Measurements from ENCODE around the gene PRKAG1.

DNA sequence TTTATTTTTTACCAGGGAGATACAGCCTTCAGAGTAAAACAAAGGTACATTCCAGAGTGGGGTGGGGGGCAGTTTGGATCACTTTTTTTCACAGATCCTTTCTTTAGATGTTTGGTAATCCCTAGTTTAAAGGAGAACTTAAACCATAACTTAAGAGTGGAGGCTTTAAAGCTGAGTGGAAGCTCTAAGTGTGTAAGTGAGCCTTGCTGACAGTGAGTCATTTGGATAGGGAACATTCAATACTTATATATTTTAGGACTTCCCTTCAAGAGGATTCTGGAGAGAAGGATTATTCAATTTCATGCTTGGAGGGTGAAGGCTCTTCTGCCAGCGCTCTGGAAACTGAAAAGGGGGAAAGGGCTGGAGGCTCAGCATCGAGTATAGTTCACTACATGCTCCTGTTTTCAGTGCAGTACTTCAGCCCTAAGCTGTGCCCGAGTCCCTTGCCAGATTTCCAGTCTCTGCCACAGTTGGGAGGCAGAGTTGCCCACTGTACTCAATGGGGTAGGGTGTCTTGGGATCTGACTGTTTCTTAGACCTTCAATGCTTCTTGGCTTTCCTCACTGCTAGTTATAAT lies 8.4 kb downstream of the PRKAG1 start:
- no peak for TF ChIP-seq EP300 (IDR thresholded peaks at IDR 0.05)
- TF ChIP-seq, protein P1, sequence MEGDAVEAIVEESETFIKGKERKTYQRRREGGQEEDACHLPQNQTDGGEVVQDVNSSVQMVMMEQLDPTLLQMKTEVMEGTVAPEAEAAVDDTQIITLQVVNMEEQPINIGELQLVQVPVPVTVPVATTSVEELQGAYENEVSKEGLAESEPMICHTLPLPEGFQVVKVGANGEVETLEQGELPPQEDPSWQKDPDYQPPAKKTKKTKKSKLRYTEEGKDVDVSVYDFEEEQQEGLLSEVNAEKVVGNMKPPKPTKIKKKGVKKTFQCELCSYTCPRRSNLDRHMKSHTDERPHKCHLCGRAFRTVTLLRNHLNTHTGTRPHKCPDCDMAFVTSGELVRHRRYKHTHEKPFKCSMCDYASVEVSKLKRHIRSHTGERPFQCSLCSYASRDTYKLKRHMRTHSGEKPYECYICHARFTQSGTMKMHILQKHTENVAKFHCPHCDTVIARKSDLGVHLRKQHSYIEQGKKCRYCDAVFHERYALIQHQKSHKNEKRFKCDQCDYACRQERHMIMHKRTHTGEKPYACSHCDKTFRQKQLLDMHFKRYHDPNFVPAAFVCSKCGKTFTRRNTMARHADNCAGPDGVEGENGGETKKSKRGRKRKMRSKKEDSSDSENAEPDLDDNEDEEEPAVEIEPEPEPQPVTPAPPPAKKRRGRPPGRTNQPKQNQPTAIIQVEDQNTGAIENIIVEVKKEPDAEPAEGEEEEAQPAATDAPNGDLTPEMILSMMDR (IDR thresholded peaks at IDR 0.05) = no peak

All from gastroesophageal sphincter (tissue), 3 donors.